CD4-positive, CD25-positive, alpha-beta regulatory T cell (primary cell): ENCODE results near the gene TMED1. TPM values are rescaled to one million over a fixed set of nuclear protein-coding genes. Genes with fewer than 3 reads are reported as not detected.
A peak's percentile ranks its signal among the peaks of the same experiment; 100 is the strongest.
"Not testable (repeated sequence)": the region's sequence is repeated elsewhere in the genome, so short reads cannot be mapped to it uniquely, and the experiment has no call there.

Source experiments
- ATAC-seq, 2 donors: fragments of 150-1000 bp; cut with Tn5 transposase; one replicate each; pipeline ENCODE4 v1.10.0; 2021; ENCODE audit warnings: low read depth in 2 of 2, moderate number of reproducible peaks in 2 of 2, moderate library complexity in 1 of 2
- DNase-seq, 3 donors: peaks; one replicate each; pipeline versions ENCODE4 v3.0.0 to v3.0.0-alpha.2; 2012 to 2022; ENCODE audit warnings: mixed read lengths in 1 of 3
- H3K27ac ChIP-seq: one replicate; pipeline ENCODE4 v1.7.0; 2013; ENCODE audit warnings: mild to moderate bottlenecking, low read length; ENCODE audit not compliant: insufficient read depth, poor library complexity, severe bottlenecking
- H3K27me3 ChIP-seq: one replicate; pipeline ENCODE4 v1.7.0; 2013; ENCODE audit warnings: low read length; ENCODE audit not compliant: control insufficient read depth, insufficient read depth
- H3K36me3 ChIP-seq: one replicate; pipeline ENCODE4 v1.7.0; 2013; ENCODE audit warnings: mild to moderate bottlenecking, low read length, moderate library complexity; ENCODE audit not compliant: control insufficient read depth, insufficient read depth
- H3K4me1 ChIP-seq: 2 replicates; pipeline ENCODE4 v1.7.0; 2013; ENCODE audit warnings: mild to moderate bottlenecking, low read length; ENCODE audit not compliant: insufficient read depth, control insufficient read depth, poor library complexity, severe bottlenecking
- H3K4me3 ChIP-seq: one replicate; pipeline ENCODE4 v1.7.0; 2013; ENCODE audit warnings: low read depth, mild to moderate bottlenecking, low read length, moderate library complexity
- H3K9me3 ChIP-seq, 2 experiments: 1 replicate in 1 of 2; 2 replicates in 1 of 2; pipeline ENCODE4 v1.7.0; 2013; ENCODE audit warnings: low read length in 2 of 2, mild to moderate bottlenecking in 1 of 2, moderate library complexity in 1 of 2; ENCODE audit not compliant: control insufficient read depth in 2 of 2
- H3K27ac Mint-ChIP-seq, 3 donors: one replicate each; pipeline ENCODE4 v1.8.0; 2020 to 2022; ENCODE audit warnings: mild to moderate bottlenecking in 3 of 3, mixed read lengths in 3 of 3, moderate library complexity in 2 of 3
- H3K27me3 Mint-ChIP-seq: one replicate; pipeline ENCODE4 v1.8.0; 2022; ENCODE audit warnings: mild to moderate bottlenecking, mixed read lengths
- H3K36me3 Mint-ChIP-seq: one replicate; pipeline ENCODE4 v1.8.0; 2020; ENCODE audit warnings: mixed read lengths
- H3K4me1 Mint-ChIP-seq, 4 donors: one replicate each; pipeline ENCODE4 v1.8.0; 2020 to 2022; ENCODE audit warnings: mixed read lengths in 4 of 4, mild to moderate bottlenecking in 1 of 4
- H3K4me3 Mint-ChIP-seq, 4 donors: one replicate each; pipeline ENCODE4 v1.8.0; 2020 to 2022; ENCODE audit warnings: mild to moderate bottlenecking in 4 of 4, mixed read lengths in 4 of 4, moderate library complexity in 3 of 4
- H3K9me3 Mint-ChIP-seq, 7 donors: one replicate each; pipeline ENCODE4 v1.8.0; 2020 to 2022; ENCODE audit warnings: mixed read lengths in 7 of 7, mild to moderate bottlenecking in 3 of 7, moderate library complexity in 2 of 7
- polyA plus RNA-seq, 4 donors: library from polyadenylated mRNA; unstranded; fragments of 300-500 nt; fragmentation: Illumina TruSeq; gene quantifications; one replicate each; pipeline ENCODE4 v1.2.3, GENCODE V29; 2021
- total RNA-seq: library from RNA; stranded (reverse); gene quantifications from one replicate; pipeline ENCODE4 v1.2.3, GENCODE V29; 2022

Gene TMED1
- total and polyA plus RNA-seq, 5 donors from 2014 or later, result 10.2 to 30.3 (median 26.9) TPM

DNA sequence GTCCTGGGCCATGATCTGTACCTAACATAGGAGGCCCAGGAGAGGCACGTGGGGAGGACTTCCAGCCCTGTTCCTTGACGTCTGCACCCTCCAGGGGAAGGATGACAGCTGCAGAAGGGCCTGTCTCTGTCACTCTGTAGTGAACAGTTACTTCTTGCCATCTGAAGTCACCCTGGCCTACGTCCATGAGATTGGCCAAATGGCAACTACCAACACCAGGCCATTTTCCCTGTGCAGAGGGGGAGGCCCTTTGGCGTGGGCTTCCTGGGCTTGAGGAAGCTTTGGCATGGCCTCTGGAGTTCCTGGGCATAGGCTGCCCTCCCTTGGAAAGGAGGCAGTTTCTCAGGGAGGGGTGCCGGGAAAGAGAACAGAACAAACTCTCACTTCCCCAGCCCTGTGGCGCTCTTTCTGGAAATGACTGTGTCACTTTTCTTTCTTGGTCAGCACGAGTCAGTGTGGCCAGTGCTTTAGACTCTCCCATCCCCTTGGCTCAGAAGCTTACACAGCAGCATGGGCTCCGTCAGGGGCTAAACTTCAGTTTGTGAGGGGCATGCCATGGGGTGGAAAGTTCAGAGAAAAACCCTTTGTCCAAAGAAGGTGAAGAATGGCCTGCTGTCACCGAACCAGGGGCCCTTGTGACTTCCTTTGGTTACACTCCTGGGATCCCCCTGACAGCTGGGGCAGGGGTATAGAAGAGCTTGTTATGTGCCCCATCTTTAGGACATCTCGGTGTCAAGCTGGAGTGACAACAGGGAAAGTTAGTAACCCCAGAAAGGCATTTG lies 40.6 kb upstream of the TMED1 start:
- no peak overlapping the region for H3K27ac ChIP-seq
- H3K27ac Mint-ChIP-seq, result peak overlapping the region in 1 of 3 donors; percentile 36
- no peak for ATAC-seq

GRCh38 chr19:10874024-10874423 lies 38.0 kb upstream of the TMED1 start:
- H3K27me3 ChIP-seq, result no peaks in the 10 kb centered on the region
- H3K4me1 Mint-ChIP-seq, result peaks cover 12 to 47% (median 17%) of the 10 kb centered on the region in 4 donors
- no peaks in the 10 kb centered on the region for H3K36me3 ChIP-seq
- H3K9me3 ChIP-seq, result no peaks in the 10 kb centered on the region
- DNase-seq (no peak), ATAC-seq (no peak)
- H3K9me3 Mint-ChIP-seq, result no peaks in the 10 kb centered on the region
- H3K27me3 Mint-ChIP-seq, result peaks cover 5% of the 10 kb centered on the region
- H3K4me3 Mint-ChIP-seq, result peak overlapping the region; percentile 69 to 98 (median 80)
- H3K36me3 Mint-ChIP-seq, result no peaks in the 10 kb centered on the region
- peaks cover 17% of the 10 kb centered on the region for H3K4me1 ChIP-seq
- no peak overlapping the region for H3K4me3 ChIP-seq
- H3K27ac Mint-ChIP-seq, result no peak overlapping the region
- no peak overlapping the region for H3K27ac ChIP-seq

More for the DNA sequence above, 40.6 kb upstream of the TMED1 start:
- DNase-seq, result no peak
- Histone ChIP-seq H3K9me3 (no peaks in the 10 kb centered on the region), H3K27me3 (no peaks in the 10 kb centered on the region), H3K4me1 (peaks cover 12% of the 10 kb centered on the region), H3K4me3 (no peak overlapping the region), H3K36me3 (no peaks in the 10 kb centered on the region)
- Mint-ChIP-seq H3K27me3 (peaks cover 5% of the 10 kb centered on the region), H3K36me3 (peaks cover 4% of the 10 kb centered on the region), H3K9me3 (no peaks in the 10 kb centered on the region), H3K4me1 (peaks cover 17 to 49% (median 23%) of the 10 kb centered on the region in 4 donors), H3K4me3 (peak overlapping the region in 1 of 4 donors; percentile 38)

- H3K36me3 Mint-ChIP-seq, result no peaks in the 10 kb centered on the region
- Histone ChIP-seq H3K9me3 (no peaks in the 10 kb centered on the region), H3K4me3 (peak overlapping the region; percentile 64), H3K27ac (no peak overlapping the region), H3K36me3 (no peaks in the 10 kb centered on the region), H3K27me3 (no peaks in the 10 kb centered on the region), H3K4me1 (peaks cover 17% of the 10 kb centered on the region)
- peaks cover 5% of the 10 kb centered on the region for H3K27me3 Mint-ChIP-seq
- H3K9me3 Mint-ChIP-seq, result no peaks in the 10 kb centered on the region
- ATAC-seq, result no peak
- peak in 2 of 3 donors; percentile 12 to 17 for DNase-seq
- H3K4me3 Mint-ChIP-seq, result peak overlapping the region; percentile 83 to 98 (median 88)
- H3K4me1 Mint-ChIP-seq, result peaks cover 3 to 44% (median 21%) of the 10 kb centered on the region in 4 donors
- peak overlapping the region; percentile 43 to 84 (median 54) for H3K27ac Mint-ChIP-seq
Measured at GRCh38 chr19:10872546-10873107, 36.6 kb upstream of the TMED1 start.

GRCh38 chr19:10871711-10872545 lies 35.9 kb upstream of the TMED1 start:
- H3K4me1 Mint-ChIP-seq, result peaks cover 3 to 43% (median 21%) of the 10 kb centered on the region in 4 donors
- H3K27ac Mint-ChIP-seq, result peak overlapping the region in 1 of 3 donors; percentile 84
- no peak overlapping the region for H3K27ac ChIP-seq
- H3K27me3 ChIP-seq, result no peaks in the 10 kb centered on the region
- H3K36me3 ChIP-seq, result no peaks in the 10 kb centered on the region
- H3K9me3 Mint-ChIP-seq, result no peaks in the 10 kb centered on the region
- ATAC-seq (no peak), DNase-seq (peak in 2 of 3 donors; percentile 24 to 39)
- no peaks in the 10 kb centered on the region for H3K36me3 Mint-ChIP-seq
- H3K4me3 ChIP-seq, result peak overlapping the region; percentile 64
- peaks cover 17% of the 10 kb centered on the region for H3K4me1 ChIP-seq
- no peaks in the 10 kb centered on the region for H3K9me3 ChIP-seq
- peaks cover 5% of the 10 kb centered on the region for H3K27me3 Mint-ChIP-seq
- peak overlapping the region; percentile 83 to 98 (median 88) for H3K4me3 Mint-ChIP-seq

DNA sequence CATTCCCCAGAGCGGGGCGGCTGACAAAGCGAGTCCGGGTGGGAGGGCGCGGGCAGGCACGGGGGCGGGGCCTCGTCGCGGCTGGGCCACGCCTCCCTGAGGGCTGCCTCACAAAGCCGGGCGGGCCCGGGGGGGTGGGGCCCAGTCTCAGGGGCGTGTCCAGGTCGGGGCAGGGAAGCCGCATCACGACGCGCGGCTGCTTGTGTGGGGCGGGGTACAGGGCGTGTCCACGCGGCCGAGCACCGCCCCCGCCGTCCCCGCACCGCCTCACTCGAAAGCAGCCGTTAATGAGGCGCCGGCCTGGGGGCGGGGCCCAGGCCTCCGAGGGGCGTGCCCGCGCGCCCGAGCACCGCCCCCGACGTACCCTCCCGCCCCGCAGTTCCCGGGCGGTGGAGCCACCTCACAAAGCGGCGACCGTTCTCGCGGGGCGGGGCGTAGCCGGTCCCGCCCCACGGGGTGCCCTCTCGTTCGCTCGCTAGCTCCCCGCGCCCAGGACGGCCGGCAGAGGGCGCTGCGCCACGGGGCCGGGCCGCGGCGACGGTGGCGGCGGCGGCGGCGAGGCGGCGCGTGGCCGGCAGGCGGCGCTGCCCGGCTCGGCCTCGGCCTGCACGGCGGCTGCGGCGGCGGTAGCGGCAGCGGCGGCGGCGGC lies 35.1 kb upstream of the TMED1 start, which contains the start of gene CARM1:
TSS of gene CARM1 (plus strand) at position 599 of the 649 bp plus-strand sequence. CDS start 150 bp downstream, outside the sequence.
- Mint-ChIP-seq H3K27me3 (peaks cover 5% of the 10 kb centered on the region), H3K4me3 (peak within 1 kb of the TSS; percentile 83 to 98 (median 90)), H3K9me3 (no peaks in the 10 kb centered on the region), H3K36me3 (no peaks in the 10 kb centered on the region), H3K27ac (peak within 1 kb of the TSS; percentile 82 to 88 (median 84)), H3K4me1 (peaks cover 3 to 39% (median 21%) of the 10 kb centered on the region in 4 donors)
- H3K9me3 ChIP-seq, result no peaks in the 10 kb centered on the region
- peaks cover 17% of the 10 kb centered on the region for H3K4me1 ChIP-seq
- H3K4me3 ChIP-seq, result peak within 1 kb of the TSS; percentile 64
- peak; percentile 85 to 86 for ATAC-seq
- no peaks in the 10 kb centered on the region for H3K36me3 ChIP-seq
- DNase-seq, result peak; percentile 97 to 99 (median 99)
- H3K27me3 ChIP-seq, result no peaks in the 10 kb centered on the region
- peak within 1 kb of the TSS; percentile 70 for H3K27ac ChIP-seq

DNA sequence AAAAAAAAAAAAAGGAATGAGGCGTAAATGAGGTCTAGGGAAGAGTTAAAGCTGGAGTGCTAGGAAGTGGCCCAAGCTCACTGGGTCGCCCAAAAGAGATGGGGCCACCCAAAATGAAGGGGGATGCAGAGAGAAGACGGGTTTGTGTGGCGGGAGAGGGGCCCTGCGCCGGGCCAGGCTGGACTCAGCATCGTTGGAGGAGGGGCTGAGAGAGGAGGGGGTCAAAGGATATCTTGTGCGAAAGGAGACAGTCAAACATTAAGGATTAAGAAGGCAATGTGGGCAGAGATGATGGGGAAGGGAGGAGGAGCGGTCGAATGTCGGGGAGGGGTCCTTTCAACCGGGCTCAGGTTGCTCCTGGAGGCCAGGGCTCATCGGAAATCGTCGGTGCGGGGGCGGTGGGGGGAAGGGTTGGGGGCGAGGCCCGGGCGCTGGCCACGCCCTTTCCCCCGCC lies 34.5 kb upstream of the TMED1 start:
- no peaks in the 10 kb centered on the region for H3K9me3 Mint-ChIP-seq
- Histone ChIP-seq H3K4me3 (peak overlapping the region; percentile 55), H3K4me1 (peaks cover 17% of the 10 kb centered on the region), H3K27me3 (no peaks in the 10 kb centered on the region), H3K36me3 (no peaks in the 10 kb centered on the region), H3K9me3 (no peaks in the 10 kb centered on the region), H3K27ac (peak overlapping the region; percentile 70)
- peak overlapping the region; percentile 83 to 87 (median 84) for H3K4me3 Mint-ChIP-seq
- DNase-seq (no peak), ATAC-seq (no peak)
- H3K4me1 Mint-ChIP-seq, result peaks cover 3 to 39% (median 21%) of the 10 kb centered on the region in 4 donors
- H3K36me3 Mint-ChIP-seq, result no peaks in the 10 kb centered on the region
- H3K27ac Mint-ChIP-seq, result peak overlapping the region; percentile 82 to 88 (median 83)
- H3K27me3 Mint-ChIP-seq, result peaks cover 5% of the 10 kb centered on the region

DNA sequence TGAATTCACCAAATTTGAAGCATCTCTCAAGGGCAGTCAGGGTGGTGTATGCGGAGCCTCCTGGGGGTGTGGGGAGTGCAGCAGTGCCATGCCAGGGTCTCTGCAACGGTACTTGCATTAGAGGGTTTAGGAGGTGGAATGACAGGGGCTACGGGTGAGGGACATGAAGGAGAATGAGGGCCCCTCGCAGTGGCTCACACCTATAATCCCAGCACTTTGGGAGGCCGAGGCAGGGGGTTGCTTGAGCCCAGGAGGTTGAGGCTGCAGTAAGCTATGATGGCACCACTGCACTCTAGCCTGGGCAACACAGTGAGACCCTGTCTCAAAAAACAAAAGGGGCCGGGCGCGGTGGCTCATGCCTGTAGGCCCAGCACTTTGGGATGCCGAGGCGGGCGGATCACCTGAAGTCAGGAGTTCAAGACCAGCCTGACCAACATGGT lies 33.9 kb upstream of the TMED1 start:
- H3K27me3 Mint-ChIP-seq, H3K27me3 ChIP-seq, DNase-seq, H3K4me3 ChIP-seq, H3K9me3 Mint-ChIP-seq, H3K27ac ChIP-seq, H3K36me3 Mint-ChIP-seq, ATAC-seq, H3K36me3 ChIP-seq, H3K9me3 ChIP-seq: not testable (repeated sequence)
- H3K27ac Mint-ChIP-seq, result peak overlapping the region in 1 of 3 donors; percentile 88
- H3K4me3 Mint-ChIP-seq, result peak overlapping the region; percentile 83 to 87 (median 84)
- H3K4me1 ChIP-seq, result peaks cover 17% of the 10 kb centered on the region
- peaks cover 3 to 38% (median 21%) of the 10 kb centered on the region in 4 donors for H3K4me1 Mint-ChIP-seq
